ENCODE results near the gene PBX1. TPM values are rescaled to one million over a fixed set of nuclear protein-coding genes. Genes with fewer than 3 reads are reported as not detected.
"Not testable (repeated sequence)": the region's sequence is repeated elsewhere in the genome, so short reads cannot be mapped to it uniquely, and the experiment has no call there.

Gene PBX1
- total RNA-seq, 2 donors from 2014 or later = 50.5 to 53.1 TPM

DNA sequence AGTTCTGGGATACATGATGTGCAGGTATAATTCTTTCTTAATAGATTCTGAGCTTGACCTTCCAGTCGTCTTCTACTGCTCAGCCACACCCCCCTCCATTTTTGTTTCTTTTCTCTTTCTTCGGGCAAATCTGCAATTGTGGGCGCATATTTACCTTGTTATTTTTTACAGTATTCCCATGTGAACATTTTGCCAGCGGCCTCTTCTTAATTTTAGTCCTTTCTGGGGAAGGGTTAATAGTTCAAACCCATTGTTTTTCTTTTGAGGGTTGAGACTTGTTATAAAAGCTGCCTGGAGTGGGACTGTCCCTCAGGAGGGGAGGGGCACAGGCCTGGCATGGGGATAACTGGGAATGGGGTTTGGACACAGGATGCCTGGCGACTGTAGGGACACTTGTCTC lies 40.3 kb downstream of the PBX1 start:
- peak overlapping the region; percentile 20 to 36 for H3K27ac ChIP-seq
- no peak for TF ChIP-seq CTCF (IDR thresholded peaks at IDR 0.05)
- H3K27me3 ChIP-seq (replicated peaks; ENCODE audit: insufficient read depth) = no peaks in the 10 kb centered on the region

GRCh38 chr1:164601399-164602100 lies 42.6 kb downstream of the PBX1 start:
- Histone ChIP-seq H3K27ac (peak overlapping the region; percentile 61 to 67), H3K9me3 (no peaks in the 10 kb centered on the region), H3K27me3 (replicated peaks; ENCODE audit: insufficient read depth) (no peaks in the 10 kb centered on the region), H3K4me1 (ENCODE audit: control insufficient read depth in 1 of 2, low read depth in 2 of 2) (peaks cover 5 to 53% of the 10 kb centered on the region in 2 donors), H3K36me3 (no peaks in the 10 kb centered on the region), H3K4me3 (peak overlapping the region; percentile 53)
- DNase-seq (ENCODE audit: low spot score) = no peak
- ATAC-seq (ENCODE audit: insufficient number of reproducible peaks, low FRiP score, low read depth) = no peak
- TF ChIP-seq CTCF (IDR thresholded peaks at IDR 0.05) = no peak

More for the DNA sequence above, 40.3 kb downstream of the PBX1 start:
- Histone ChIP-seq H3K4me3 (peak overlapping the region; percentile 35), H3K36me3 (no peaks in the 10 kb centered on the region), H3K4me1 (ENCODE audit: control insufficient read depth in 1 of 2, low read depth in 2 of 2) (peaks cover 5 to 55% of the 10 kb centered on the region in 2 donors), H3K9me3 (no peaks in the 10 kb centered on the region)
- DNase-seq (ENCODE audit: low spot score) (no peak), ATAC-seq (ENCODE audit: insufficient number of reproducible peaks, low FRiP score, low read depth) (no peak)

DNA sequence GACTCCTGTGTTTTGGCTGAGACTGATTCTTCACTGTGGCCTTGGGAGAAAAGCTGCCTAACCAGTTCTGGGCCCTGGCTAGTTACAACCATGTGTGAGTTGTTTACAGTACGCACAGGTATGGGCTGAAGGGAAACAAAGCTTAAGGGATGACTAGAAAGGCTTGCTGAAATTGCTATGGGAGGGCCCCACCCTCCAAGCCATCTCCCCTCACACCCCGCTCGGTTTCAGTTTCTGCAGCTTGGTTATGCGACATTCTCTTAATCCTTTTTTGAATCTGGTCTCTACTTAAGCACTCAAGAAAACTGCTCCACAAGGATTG lies 43.1 kb downstream of the PBX1 start:
- peaks cover 5 to 55% of the 10 kb centered on the region in 2 donors for H3K4me1 ChIP-seq (ENCODE audit: control insufficient read depth in 1 of 2, low read depth in 2 of 2)
- no peaks in the 10 kb centered on the region for H3K36me3 ChIP-seq
- DNase-seq (ENCODE audit: low spot score) (no peak), ATAC-seq (ENCODE audit: insufficient number of reproducible peaks, low FRiP score, low read depth) (peak; percentile 37)
- H3K9me3 ChIP-seq = no peaks in the 10 kb centered on the region
- peak overlapping the region; percentile 53 for H3K4me3 ChIP-seq
- H3K27me3 ChIP-seq (replicated peaks; ENCODE audit: insufficient read depth) = no peaks in the 10 kb centered on the region
- TF ChIP-seq CTCF (IDR thresholded peaks at IDR 0.05) = no peak
- peak overlapping the region; percentile 61 to 67 for H3K27ac ChIP-seq

DNA sequence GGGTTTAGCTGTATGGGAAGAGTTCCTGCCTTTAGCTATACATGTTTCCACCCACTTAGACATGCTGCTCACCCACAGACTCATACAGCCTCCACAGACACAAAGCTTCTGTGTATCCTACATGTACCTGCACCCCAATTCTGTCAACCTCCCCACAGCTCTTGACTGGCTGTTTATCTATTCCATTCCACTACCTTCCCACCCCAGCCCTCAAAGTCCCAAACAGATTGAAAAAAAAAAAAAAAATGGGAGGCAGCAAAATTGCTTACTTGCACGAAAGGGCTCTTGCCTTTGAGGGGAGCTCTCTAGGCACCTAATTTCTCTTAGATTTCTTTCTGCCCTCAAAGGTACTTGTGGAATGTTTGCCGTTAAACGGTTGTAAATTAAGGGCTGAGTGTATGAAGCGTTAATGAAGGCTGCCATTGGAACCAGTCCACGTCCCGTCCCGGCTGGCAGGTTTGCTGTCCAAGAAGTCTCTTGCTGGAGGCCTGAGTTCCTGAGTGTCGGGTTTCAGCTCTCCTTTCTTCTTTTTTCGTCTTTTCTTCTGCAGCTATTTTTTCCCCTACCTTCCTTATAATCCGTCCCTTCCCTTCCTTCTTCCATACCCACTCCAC lies 43.6 kb downstream of the PBX1 start:
- H3K27ac ChIP-seq = peak overlapping the region; percentile 61 to 67
- TF ChIP-seq CTCF (IDR thresholded peaks at IDR 0.05) = no peak
- no peaks in the 10 kb centered on the region for H3K27me3 ChIP-seq (replicated peaks; ENCODE audit: insufficient read depth)
- ATAC-seq (ENCODE audit: insufficient number of reproducible peaks, low FRiP score, low read depth) (no peak), DNase-seq (ENCODE audit: low spot score) (no peak)
- peaks cover 5 to 58% of the 10 kb centered on the region in 2 donors for H3K4me1 ChIP-seq (ENCODE audit: control insufficient read depth in 1 of 2, low read depth in 2 of 2)
- no peaks in the 10 kb centered on the region for H3K36me3 ChIP-seq
- peak overlapping the region; percentile 53 for H3K4me3 ChIP-seq
- no peaks in the 10 kb centered on the region for H3K9me3 ChIP-seq

DNA sequence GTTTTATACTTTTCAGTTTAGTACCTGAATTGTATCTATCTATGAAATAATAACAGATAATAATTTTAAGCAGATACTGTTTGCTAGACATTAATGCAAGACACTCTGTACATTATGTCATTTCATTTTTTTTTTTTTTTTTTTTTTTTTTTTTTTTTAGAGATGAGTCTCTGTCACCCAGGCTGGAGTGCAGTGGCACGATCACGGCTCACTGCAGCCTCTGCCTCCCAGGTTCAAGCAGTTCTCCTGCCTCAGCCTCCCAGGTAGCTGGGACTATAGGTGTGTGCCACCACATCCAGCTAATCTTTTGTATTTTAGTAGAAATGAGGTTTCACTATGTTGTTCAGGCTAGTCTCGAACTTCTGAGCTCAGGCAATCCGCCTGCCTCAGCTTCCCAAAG lies 44.8 kb downstream of the PBX1 start:
- H3K9me3 ChIP-seq; H3K36me3 ChIP-seq; H3K4me3 ChIP-seq; ATAC-seq (ENCODE audit: insufficient number of reproducible peaks, low FRiP score, low read depth); H3K27me3 ChIP-seq (replicated peaks; ENCODE audit: insufficient read depth); DNase-seq (ENCODE audit: low spot score): not testable (repeated sequence)
- Histone ChIP-seq H3K27ac (peak overlapping the region; percentile 30 to 61), H3K4me1 (ENCODE audit: control insufficient read depth in 1 of 2, low read depth in 2 of 2) (peaks cover 9 to 57% of the 10 kb centered on the region in 2 donors)
